ENCODE data around the gene SLC35C1.

DNA sequence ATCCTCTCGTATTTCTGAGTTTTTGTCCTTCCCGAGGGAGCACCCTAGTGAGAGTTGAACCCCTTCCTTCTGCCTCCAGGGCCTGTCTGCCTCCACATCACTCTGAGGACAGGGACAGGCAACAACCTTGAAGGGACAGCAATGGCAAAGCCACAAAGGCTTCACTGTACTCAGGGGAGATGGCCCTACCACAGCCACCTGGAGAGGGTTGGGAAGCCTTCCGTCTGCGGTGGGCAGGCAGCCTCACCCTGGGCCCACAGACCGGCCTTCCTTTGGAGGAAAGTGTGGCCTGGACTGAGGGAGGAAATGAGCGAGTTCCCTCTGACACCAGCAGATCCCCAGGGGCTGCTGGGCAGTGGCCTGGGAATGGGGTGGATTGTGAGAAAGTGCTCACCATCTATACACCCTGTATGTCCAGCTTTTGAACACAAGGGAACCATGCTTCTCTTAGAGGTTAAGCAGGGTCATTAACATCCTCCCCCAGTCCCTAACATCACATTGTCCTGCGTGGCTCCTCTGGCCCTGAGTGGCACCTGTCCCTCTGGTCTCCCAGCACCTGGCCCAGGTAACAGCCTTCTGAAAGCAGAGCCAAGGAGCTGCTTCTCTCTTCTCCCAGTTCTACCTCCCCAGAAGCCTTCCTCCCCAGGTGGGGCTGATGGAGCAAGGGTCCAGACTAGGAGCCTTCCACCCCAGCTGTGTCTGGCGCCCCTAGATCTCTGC, 6.8 kb downstream of the SLC35C1 start:
- TF ChIP-seq GATA2 (IDR thresholded peaks at IDR 0.05; ENCODE audit: low read depth, low read length) (no peak), GATA3 (IDR thresholded peaks at IDR 0.05; ENCODE audit: low read depth, low read length) (no peak)
